ENCODE data around the gene CRACR2A.

- TF ChIP-seq, protein P1, sequence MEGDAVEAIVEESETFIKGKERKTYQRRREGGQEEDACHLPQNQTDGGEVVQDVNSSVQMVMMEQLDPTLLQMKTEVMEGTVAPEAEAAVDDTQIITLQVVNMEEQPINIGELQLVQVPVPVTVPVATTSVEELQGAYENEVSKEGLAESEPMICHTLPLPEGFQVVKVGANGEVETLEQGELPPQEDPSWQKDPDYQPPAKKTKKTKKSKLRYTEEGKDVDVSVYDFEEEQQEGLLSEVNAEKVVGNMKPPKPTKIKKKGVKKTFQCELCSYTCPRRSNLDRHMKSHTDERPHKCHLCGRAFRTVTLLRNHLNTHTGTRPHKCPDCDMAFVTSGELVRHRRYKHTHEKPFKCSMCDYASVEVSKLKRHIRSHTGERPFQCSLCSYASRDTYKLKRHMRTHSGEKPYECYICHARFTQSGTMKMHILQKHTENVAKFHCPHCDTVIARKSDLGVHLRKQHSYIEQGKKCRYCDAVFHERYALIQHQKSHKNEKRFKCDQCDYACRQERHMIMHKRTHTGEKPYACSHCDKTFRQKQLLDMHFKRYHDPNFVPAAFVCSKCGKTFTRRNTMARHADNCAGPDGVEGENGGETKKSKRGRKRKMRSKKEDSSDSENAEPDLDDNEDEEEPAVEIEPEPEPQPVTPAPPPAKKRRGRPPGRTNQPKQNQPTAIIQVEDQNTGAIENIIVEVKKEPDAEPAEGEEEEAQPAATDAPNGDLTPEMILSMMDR (IDR thresholded peaks at IDR 0.05): no peak
- no peak for TF ChIP-seq POLR2A (IDR thresholded peaks at IDR 0.05)
Measured at GRCh38 chr12:3753544-3754284, 805 bp upstream of the CRACR2A start.

All from right lobe of liver (tissue), 4 donors.